ENCODE data around the gene NCOA1. TPM values are rescaled to one million over a fixed set of nuclear protein-coding genes. Genes with fewer than 3 reads are reported as not detected.

The NCOA1 gene
- total RNA-seq, 4 donors from 2014 or later: 42.3 to 66.9 (median 47.4) TPM

DNA sequence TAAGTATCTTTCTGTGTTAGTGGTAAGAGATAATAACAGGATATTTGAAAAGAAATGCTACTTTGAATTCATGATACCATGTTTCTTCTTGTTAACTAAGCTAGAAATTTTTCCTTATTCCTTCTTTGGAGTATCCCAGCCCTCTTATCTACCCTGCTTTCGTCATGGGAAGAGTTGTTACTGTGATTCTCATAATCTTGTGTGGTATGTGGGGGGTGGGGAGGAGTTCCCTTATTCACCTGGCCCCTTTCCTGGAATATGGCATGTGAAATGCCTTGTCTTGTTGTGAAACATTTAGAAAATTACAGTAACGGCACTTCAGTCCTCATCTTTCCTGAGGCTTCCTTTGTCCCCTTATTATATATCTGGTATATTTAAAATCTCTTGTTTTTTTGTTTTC, 129.9 kb downstream of the NCOA1 start:
- H3K9me3 ChIP-seq: no peaks in the 10 kb centered on the region
- H3K4me3 ChIP-seq: no peak overlapping the region
- H3K36me3 ChIP-seq: no peaks in the 10 kb centered on the region
- ATAC-seq: no peak
- H3K27ac ChIP-seq: no peak overlapping the region
- WGBS, 2 donors (ENCODE audit: low coverage in 1 of 2): 68 to 73% methylated on average over 2 of the region's 2 CpGs
- peaks cover 0 to 43% (median 0%) of the 10 kb centered on the region in 3 donors for H3K4me1 ChIP-seq
- H3K27me3 ChIP-seq: no peaks in the 10 kb centered on the region
- TF ChIP-seq EP300 (IDR thresholded peaks at IDR 0.05) (no peak), POLR2AphosphoS5 (IDR thresholded peaks at IDR 0.05) (no peak), POLR2A (IDR thresholded peaks at IDR 0.05) (no peak)
- TF ChIP-seq, protein P1, sequence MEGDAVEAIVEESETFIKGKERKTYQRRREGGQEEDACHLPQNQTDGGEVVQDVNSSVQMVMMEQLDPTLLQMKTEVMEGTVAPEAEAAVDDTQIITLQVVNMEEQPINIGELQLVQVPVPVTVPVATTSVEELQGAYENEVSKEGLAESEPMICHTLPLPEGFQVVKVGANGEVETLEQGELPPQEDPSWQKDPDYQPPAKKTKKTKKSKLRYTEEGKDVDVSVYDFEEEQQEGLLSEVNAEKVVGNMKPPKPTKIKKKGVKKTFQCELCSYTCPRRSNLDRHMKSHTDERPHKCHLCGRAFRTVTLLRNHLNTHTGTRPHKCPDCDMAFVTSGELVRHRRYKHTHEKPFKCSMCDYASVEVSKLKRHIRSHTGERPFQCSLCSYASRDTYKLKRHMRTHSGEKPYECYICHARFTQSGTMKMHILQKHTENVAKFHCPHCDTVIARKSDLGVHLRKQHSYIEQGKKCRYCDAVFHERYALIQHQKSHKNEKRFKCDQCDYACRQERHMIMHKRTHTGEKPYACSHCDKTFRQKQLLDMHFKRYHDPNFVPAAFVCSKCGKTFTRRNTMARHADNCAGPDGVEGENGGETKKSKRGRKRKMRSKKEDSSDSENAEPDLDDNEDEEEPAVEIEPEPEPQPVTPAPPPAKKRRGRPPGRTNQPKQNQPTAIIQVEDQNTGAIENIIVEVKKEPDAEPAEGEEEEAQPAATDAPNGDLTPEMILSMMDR (IDR thresholded peaks at IDR 0.05): no peak

DNA sequence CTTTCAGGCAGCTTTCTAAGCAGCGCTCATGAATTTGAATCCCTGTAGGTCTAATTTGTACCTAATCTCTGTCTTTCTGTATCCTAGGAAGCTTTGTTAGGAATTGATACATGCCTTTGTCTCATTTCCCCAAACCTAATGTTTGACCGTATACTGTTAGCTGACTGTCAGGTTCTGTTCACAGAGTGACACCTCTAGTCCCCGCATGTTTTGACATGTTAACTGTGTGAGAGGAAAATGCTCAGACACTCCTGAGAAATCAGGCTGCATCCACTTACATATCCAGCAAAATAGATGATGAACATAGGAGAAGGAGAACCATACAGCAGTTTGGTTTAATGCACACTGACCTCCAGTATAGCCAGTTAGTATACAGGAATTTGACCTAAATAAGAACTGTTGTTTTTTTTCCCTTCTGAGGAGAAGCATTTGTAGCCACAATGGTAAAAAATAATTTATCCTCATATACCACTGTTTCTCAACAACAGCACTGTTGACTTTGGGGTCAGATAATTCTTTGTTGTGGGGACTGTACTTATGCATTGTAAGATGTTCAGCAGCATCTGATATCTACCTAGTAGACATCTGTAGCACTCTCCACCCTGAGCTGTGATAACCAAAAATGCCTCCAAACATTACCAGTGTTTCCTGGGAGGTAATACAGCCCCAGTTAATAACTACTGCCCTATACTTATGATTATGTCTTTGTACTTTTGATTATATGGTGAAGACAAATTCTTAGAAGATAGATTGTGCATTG, 130.9 kb downstream of the NCOA1 start:
- H3K9me3 ChIP-seq: no peaks in the 10 kb centered on the region
- H3K27me3 ChIP-seq: no peaks in the 10 kb centered on the region
- 100% methylated on average over 1 to 2 of the region's 3 CpGs for WGBS, 2 donors (ENCODE audit: low coverage in 1 of 2)
- no peak overlapping the region for H3K27ac ChIP-seq
- H3K36me3 ChIP-seq: no peaks in the 10 kb centered on the region
- no peak for ATAC-seq
- TF ChIP-seq POLR2A (IDR thresholded peaks at IDR 0.05): no peak
- TF ChIP-seq, protein P1 (IDR thresholded peaks at IDR 0.05): no peak
- no peak for TF ChIP-seq EP300 (IDR thresholded peaks at IDR 0.05)
- TF ChIP-seq POLR2AphosphoS5 (IDR thresholded peaks at IDR 0.05): no peak
- no peak overlapping the region for H3K4me3 ChIP-seq
- peaks cover 0 to 43% (median 0%) of the 10 kb centered on the region in 3 donors for H3K4me1 ChIP-seq

DNA sequence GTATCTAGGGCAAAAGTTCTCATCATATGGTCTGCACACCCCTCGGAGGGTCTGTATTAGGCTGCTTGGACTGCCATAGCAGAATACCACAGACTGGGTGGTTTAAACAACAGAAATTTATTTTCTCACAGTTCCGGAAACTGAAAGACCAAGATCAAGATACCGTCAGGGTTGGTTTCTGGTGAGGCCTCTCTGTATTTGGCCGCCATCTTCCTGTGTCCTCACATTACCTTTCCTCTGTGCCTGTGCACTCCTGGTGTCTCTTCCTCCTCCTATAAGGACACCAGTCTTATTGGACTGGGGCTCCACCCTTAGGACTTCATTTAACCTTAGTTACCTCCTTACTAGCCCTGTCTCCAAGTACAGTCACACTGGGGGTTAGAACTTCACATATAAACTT, 132.5 kb downstream of the NCOA1 start:
- 97 to 100% methylated on average over 4 of the region's 4 CpGs for WGBS, 2 donors (ENCODE audit: low coverage in 1 of 2)
- Histone ChIP-seq H3K9me3 (no peaks in the 10 kb centered on the region), H3K27ac (no peak overlapping the region), H3K4me1 (peaks cover 0 to 40% (median 0%) of the 10 kb centered on the region in 3 donors), H3K36me3 (no peaks in the 10 kb centered on the region), H3K27me3 (no peaks in the 10 kb centered on the region), H3K4me3 (no peak overlapping the region)
- no peak for ATAC-seq
- TF ChIP-seq POLR2A (IDR thresholded peaks at IDR 0.05) (no peak), EP300 (IDR thresholded peaks at IDR 0.05) (no peak), POLR2AphosphoS5 (IDR thresholded peaks at IDR 0.05) (no peak)
- TF ChIP-seq, protein P1 (IDR thresholded peaks at IDR 0.05): no peak

DNA sequence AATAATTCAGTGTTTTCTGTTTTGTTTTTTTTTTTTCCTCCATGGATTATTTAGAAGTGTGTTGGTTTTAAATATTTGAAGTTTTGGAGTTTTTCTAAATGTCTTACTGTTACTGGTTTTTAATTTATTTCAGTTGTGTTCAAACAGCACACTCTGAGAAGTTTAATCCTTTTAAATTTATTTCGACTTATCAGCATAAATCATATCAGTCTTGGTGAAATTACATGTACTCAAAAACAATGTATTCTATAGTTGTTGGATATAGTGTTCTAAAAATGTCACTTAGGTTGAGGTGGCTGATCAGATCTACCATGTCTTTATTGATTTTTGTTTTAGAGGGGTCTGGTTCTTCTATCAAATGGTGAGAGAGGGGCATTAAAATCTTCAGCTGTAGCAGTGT, 134.7 kb downstream of the NCOA1 start:
- Histone ChIP-seq H3K27me3 (no peaks in the 10 kb centered on the region), H3K4me1 (peaks cover 0 to 45% (median 0%) of the 10 kb centered on the region in 3 donors), H3K9me3 (no peaks in the 10 kb centered on the region), H3K4me3 (no peak overlapping the region), H3K27ac (no peak overlapping the region), H3K36me3 (no peaks in the 10 kb centered on the region)
- TF ChIP-seq, protein P1 (IDR thresholded peaks at IDR 0.05): no peak
- TF ChIP-seq POLR2A (IDR thresholded peaks at IDR 0.05) (no peak), POLR2AphosphoS5 (IDR thresholded peaks at IDR 0.05) (no peak), EP300 (IDR thresholded peaks at IDR 0.05) (no peak)
- WGBS, 2 donors (ENCODE audit: low coverage in 1 of 2): 78 to 94% methylated on average over 1 of the region's 1 CpG
- no peak for ATAC-seq

DNA sequence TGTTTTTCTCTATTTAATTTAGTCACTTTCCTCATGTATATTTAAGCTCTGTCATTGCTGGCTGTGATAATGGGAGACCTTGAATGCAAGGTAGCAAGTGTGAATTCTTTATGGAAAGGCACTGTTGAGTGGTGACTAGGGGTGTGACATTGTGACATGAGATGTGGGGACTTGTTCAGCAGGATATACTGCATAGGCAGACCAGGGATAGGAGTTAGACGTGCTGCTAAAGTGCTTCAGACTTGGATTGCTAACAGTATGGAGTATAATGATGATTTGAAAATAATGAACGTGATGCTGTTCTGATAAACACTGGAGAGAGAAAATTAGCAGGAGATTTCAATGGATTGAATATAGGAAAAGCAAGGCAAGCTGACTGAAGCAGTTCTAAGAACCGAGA, 135.1 kb downstream of the NCOA1 start:
- TF ChIP-seq, protein P1 (IDR thresholded peaks at IDR 0.05): no peak
- TF ChIP-seq EP300 (IDR thresholded peaks at IDR 0.05) (no peak), POLR2A (IDR thresholded peaks at IDR 0.05) (no peak), POLR2AphosphoS5 (IDR thresholded peaks at IDR 0.05) (no peak)
- no peak overlapping the region for H3K27ac ChIP-seq
- no peaks in the 10 kb centered on the region for H3K27me3 ChIP-seq
- WGBS, 2 donors (ENCODE audit: low coverage in 1 of 2): 64 to 88% methylated on average over 3 of the region's 3 CpGs
- no peak overlapping the region for H3K4me3 ChIP-seq
- no peaks in the 10 kb centered on the region for H3K36me3 ChIP-seq
- ATAC-seq: no peak
- no peaks in the 10 kb centered on the region for H3K9me3 ChIP-seq
- H3K4me1 ChIP-seq: peaks cover 0 to 46% (median 0%) of the 10 kb centered on the region in 3 donors

Data from gastroesophageal sphincter (tissue), 4 donors.